ENCODE results near the gene FAM98C.
"Not testable (repeated sequence)": the region's sequence is repeated elsewhere in the genome, so short reads cannot be mapped to it uniquely, and the experiment has no call there.

FAM98C gene

DNA sequence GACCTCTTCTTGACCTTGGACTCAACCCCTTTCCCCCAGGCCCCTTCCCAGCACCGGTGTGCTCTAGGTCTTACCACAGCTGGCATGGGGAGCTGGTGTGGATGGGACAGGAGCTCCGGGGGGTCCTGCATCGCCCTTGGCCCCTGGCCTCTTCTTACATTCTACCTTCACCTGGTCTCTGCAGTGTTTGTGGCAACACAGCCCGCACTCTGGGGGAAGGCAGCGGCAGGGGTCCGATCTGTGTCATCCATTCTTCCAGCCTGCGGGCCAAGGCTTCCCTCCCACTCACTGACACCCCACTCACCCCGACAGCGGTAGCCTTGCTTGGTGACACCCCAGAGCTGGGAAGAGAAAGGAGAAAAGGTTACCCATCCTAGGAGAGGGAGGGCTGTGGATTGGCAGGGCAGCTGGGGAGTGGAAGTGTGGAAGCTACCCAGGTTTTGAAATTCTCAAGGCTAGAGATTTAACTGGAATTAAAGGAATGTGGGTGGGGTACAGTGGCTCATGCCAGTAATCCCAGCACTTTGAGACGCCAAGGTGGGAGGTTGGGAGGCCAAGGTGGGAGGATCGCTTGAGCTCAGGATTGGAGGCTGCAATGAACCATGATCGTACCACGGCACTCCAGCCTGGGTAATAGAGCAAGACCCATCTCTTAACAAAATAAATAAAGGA lies 8.3 kb downstream of the FAM98C start:
- Histone ChIP-seq H3K27ac (no peak overlapping the region), H3K4me3 (no peak overlapping the region)
- no peak for DNase-seq (ENCODE audit: low spot score)
- TF ChIP-seq, protein P1, sequence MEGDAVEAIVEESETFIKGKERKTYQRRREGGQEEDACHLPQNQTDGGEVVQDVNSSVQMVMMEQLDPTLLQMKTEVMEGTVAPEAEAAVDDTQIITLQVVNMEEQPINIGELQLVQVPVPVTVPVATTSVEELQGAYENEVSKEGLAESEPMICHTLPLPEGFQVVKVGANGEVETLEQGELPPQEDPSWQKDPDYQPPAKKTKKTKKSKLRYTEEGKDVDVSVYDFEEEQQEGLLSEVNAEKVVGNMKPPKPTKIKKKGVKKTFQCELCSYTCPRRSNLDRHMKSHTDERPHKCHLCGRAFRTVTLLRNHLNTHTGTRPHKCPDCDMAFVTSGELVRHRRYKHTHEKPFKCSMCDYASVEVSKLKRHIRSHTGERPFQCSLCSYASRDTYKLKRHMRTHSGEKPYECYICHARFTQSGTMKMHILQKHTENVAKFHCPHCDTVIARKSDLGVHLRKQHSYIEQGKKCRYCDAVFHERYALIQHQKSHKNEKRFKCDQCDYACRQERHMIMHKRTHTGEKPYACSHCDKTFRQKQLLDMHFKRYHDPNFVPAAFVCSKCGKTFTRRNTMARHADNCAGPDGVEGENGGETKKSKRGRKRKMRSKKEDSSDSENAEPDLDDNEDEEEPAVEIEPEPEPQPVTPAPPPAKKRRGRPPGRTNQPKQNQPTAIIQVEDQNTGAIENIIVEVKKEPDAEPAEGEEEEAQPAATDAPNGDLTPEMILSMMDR (IDR thresholded peaks at IDR 0.05): no peak

DNA sequence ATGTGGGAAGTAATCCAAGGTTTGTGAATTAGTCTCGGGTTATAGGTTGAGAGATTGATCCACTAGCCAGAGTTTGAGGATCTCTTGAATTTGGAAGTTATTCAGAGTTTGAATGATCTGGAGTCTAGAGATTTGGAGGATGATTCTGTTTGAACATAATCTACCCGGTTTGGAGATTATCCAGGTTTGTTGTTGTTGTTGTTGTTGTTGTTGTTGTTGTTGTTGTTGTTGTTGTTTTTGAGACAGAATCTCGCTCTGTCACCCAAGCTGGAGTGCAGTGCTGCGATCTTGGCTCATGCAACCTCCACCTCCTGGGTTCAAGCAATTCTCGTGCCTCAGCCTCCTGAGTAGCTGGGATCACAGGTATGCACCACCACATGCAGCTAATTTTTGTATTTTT lies 9.0 kb downstream of the FAM98C start:
- DNase-seq (ENCODE audit: low spot score); H3K4me3 ChIP-seq; H3K27ac ChIP-seq: not testable (repeated sequence)

DNA sequence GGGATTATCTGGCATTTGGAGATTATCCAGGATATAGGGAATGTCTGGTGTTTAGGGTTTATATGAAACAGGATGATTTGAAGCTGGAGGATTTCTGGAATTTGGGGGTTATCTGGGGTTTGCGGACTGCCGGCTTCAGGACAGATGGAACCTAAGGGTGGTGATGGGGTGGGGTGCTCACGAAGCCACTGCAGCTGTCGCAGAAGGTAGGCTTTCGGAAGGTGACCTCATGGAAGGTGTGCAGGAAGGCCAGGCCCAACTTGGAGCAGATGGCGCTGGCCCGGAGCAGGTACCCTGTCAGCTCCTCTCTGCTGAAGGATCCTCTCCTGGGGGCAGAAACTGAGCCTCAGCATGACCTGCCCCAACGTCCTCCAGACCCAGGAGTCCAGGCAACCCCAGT lies 9.6 kb downstream of the FAM98C start:
- TF ChIP-seq, protein P1 (IDR thresholded peaks at IDR 0.05): no peak
- Histone ChIP-seq H3K27ac (no peak overlapping the region), H3K4me3 (no peak overlapping the region)
- DNase-seq (ENCODE audit: low spot score): no peak

DNA sequence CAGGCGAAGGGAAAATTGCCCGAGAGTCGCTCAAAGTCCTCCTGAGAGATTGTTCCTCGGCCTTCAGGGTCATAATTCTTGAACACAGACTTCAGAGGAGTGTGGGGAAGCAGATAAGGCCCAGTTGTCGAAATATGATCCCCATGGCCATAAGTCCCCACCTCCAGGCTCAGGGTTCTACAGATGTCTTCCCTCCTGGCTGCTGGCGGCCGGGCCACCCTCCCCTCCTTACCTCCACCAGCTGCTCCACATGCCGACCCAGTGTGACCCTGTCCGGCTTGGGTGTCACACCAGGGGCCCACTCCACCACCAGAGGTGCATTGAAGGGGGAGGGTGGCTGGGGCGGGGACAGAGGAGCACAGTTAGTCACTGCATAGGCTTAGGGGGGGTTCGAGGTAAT lies 10.1 kb downstream of the FAM98C start:
- no peak for DNase-seq (ENCODE audit: low spot score)
- Histone ChIP-seq H3K27ac (no peak overlapping the region), H3K4me3 (no peak overlapping the region)
- TF ChIP-seq, protein P1 (IDR thresholded peaks at IDR 0.05): no peak

DNA sequence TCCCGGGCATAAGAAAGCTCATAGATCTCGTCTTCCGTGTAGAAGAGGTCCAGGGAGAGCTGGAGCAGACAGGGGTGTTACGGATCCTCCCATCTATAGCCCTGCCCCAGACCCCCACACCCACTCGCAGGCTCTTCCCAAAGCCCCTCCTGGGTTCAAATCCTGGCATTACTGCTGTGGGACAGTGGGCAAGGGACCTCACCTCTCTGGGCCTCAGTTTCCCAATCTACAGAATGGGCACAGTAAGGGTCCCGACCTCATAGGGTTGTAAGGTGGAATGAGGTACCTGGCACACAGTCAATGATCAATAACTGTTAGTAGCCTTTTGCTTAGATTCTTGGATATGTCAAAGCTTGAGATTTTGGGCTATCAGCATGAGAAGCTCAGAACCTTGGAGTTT lies 10.5 kb downstream of the FAM98C start:
- no peak for DNase-seq (ENCODE audit: low spot score)
- TF ChIP-seq, protein P1 (IDR thresholded peaks at IDR 0.05): no peak
- H3K4me3 ChIP-seq: no peak overlapping the region
- H3K27ac ChIP-seq: no peak overlapping the region

DNA sequence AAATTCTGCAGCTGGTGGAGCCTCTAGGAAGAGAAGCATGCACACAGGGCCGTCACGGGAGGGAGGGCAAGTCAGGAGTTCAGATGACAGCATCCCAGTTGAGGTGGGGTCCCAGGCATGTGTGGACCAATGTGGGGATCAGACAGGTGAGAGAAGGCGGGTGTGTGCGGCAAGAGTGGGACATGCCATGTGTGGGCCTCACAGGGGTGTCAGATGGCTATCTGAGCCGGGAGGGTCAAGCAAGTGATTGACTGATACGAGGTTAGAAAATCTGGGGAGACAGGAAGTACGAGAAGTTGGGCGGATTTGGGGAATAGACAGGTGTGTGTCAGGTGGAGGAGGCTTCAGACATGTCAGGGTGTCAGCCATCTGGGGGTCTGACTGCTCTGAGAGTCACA lies 14.3 kb downstream of the FAM98C start:
- Histone ChIP-seq H3K4me3 (peak overlapping the region; percentile 59), H3K27ac (peak overlapping the region in 1 of 2 donors; percentile 16)
- TF ChIP-seq, protein P1 (IDR thresholded peaks at IDR 0.05): no peak
- no peak for DNase-seq (ENCODE audit: low spot score)

DNA sequence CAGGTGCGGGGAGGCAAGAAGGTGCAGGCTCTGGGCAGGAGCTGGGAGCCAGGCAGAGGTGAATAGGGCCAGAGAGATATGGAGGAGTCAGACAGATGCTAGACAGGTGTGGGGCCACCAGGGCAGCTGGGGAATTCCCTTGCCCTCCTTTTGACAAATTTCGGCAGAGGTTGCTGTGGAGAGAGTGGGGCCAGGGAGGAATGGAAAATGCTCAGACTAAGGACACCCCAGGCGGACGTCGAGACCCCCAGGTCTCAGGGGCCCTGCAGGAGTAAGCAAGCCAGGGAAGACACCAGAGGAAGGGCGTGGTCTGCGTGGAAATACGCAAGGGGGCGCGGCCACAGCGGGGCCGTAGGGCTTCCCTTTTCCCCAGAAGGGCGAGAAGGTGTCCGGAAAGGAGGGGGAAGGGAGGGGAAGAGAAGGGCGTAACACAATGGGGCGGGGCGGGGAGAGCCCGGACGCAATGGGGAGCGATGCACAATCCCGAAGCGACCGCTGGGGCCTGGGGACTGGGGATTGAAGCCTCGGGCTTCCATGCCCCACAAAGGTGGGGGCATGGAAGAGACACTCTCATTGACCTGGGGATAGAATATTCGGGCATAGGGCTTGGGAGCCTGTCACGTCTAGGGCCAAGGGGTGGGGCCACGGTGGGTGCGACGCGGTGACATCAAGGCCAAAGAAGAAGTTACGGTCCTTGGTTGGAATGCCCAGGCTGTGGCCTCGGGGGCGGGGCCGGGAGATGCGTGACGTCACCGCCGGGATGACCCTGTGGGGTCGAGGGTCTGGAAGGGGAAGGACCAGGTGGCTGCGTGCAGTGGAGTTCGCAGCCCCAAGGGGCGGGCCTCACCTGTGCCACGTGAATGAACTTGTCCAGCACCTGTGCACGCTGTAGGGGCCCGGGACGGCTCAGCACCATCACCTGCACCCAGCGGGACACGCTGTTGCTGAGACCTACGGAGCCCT lies 14.9 kb downstream of the FAM98C start:
- TF ChIP-seq, protein P1 (IDR thresholded peaks at IDR 0.05): no peak
- Histone ChIP-seq H3K27ac (peak overlapping the region in 1 of 2 donors; percentile 16), H3K4me3 (peak overlapping the region; percentile 59)
- no peak for DNase-seq (ENCODE audit: low spot score)
